CD4-positive, alpha-beta T cell treated with Interleukin-1 beta for 1 hour (primary cell): ENCODE measurements around the gene SLAMF7.

Source experiments
- DNase-seq, 2 donors: peaks; one replicate each; pipeline ENCODE4 v3.0.0-alpha.2; 2020 to 2022

Gene SLAMF7

DNA sequence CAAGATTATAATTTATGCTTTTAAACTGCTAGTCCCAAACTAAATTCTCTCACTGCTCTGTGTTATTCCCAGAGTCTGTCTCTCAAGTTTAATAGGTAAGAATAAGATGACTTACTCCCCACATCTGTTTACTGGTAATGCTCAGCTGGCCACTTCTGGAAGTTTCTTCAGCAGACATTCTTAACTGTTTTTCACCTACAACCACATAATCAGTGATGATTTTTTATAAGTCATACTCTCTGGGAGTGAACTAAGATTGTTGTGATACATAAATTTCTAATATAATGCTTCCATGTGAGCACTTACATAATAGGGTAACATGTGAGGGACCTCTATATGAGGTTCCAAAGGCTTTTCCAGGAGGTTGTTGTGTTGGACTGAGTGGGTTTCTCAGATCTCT, 8.7 kb downstream of the SLAMF7 start:
- no peak for DNase-seq

- no peak for DNase-seq
These were observed 9.3 kb downstream of the SLAMF7 start for GRCh38 chr1:160748181-160748877.

DNA sequence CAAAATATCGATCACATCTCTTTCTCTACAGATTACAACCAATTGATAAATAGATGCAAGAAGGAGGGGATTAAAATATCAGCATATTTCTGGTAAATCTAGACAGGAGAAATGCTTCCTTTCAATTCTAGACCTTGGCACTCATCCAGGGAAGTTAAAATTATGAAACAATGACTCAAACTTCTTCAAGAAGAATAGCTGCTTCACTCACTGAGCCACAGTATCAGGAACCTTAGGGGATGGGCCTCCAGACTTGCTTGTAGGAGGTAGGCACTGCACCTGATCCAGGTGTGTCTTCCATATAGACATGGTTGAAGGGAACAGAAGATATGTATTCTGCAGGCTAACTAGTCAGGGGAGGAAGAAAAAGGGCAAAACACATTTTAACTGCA, 9.8 kb downstream of the SLAMF7 start:
- no peak for DNase-seq

- no peak for DNase-seq
These were observed 11.6 kb downstream of the SLAMF7 start for GRCh38 chr1:160750608-160751007.

GRCh38 chr1:160752406-160752805, 13.4 kb downstream of the SLAMF7 start:
- no peak for DNase-seq

GRCh38 chr1:160752924-160753323, 13.9 kb downstream of the SLAMF7 start:
- DNase-seq, result no peak

- DNase-seq, result no peak
These were observed 14.5 kb downstream of the SLAMF7 start for GRCh38 chr1:160753594-160753993.

DNA sequence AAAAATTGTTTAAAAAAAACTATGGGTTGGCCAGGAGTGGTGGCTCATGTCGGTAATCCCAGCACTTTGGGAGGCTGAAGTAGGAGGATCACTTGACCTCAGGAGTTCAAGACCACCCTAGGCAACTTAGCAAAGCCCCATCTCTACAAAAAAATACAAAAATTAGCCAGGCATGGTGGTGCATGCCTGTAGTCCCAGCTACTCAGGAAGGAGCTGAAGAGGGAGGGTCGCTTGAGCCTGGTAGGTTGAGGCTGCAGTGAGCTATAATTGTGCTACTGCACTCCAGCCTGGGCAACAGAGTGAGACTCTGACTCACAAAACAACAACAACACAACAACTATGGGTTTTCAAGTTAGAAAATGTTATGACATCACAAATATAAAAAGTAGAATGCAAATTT, 16.4 kb downstream of the SLAMF7 start:
- no peak for DNase-seq

DNA sequence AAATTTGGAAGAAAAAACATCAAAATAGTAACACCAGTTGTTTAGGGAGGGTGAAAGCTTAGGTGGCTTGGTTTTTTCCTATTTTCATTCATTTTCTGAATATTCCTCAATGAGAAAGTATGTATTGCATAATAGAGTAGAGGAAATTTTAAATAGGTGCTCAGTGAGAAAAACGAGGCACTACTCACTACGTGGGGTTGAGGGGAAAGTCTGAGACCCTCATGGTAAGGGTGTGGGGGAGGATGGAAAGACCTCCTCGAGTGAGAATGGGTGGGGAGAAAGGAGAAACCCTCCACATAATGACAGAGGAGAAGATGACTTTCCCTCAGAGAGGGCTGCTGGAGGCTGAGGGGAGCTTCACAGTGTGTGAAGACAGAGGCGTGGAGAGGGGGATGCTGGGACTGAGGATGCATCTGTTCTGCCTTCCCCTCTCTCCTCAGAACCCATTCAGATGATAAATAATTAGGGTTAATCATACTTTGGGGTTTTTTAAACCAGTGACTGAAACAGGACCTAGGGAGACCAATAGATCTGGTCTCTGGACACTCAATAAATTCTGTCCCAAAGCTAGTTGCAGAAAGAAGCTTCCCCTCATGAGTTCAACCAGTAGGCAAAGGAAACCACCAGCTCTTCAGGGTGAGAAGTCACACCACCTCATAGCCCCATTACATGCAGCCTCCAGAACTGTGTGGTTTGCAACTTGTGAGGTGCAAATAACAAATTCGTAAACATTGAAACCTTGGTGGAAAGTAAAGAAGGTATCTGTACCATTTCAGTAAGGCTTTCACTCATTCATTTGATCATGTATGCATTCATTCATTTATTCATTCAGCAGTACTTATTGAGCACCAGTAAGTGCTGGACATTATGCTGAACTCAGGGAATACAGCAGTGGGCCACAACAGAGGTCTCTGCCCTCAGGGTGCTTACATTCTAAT, 17.1 kb downstream of the SLAMF7 start:
- DNase-seq, result peak; percentile 32 to 61

- DNase-seq, result no peak
These were observed 17.8 kb downstream of the SLAMF7 start for GRCh38 chr1:160756849-160757201.

DNA sequence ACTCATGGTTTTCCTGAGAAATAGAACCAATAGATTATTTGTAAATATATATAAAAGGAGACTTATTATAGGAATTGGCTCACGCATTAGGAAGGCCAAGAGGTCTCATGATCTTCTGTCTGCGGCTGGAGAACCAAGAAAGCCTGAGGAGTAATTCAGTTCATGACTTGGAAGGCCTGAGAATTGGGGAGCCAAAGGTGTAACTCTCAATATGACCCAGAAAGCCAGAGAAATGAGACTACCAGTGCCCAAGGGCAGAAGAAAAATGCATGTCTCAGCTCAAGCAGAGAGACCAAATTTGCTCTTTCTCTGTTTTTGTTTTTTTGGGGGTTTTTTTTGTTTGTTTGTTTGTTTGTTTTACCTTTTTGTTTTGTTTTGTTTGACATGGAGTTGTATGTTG, 19.5 kb downstream of the SLAMF7 start:
- no peak for DNase-seq

GRCh38 chr1:160759740-160760139, 20.7 kb downstream of the SLAMF7 start:
- no peak for DNase-seq

GRCh38 chr1:160761046-160761445, 22.0 kb downstream of the SLAMF7 start:
- DNase-seq, result no peak

DNA sequence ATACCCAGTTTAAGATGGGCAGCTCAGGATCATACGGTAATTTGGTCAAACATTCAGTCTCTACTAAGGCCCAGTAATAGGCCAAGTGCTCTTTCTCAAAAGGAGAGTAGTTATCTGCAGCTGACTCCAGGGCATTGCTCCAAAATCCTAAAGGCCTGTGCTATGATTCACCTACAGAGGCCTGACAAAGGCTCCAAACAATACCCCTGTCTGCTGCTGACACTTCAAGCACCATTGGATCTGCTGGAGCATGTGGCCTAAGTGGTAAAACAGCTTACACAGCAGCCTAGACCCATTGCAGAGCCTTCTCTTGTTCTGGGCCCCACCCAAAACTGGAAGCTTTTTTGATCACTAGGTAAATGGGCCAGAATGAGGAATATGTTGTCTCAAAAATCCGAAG, 22.8 kb downstream of the SLAMF7 start:
- no peak for DNase-seq

- no peak for DNase-seq
These were observed 24.9 kb downstream of the SLAMF7 start for GRCh38 chr1:160763993-160764392.

DNA sequence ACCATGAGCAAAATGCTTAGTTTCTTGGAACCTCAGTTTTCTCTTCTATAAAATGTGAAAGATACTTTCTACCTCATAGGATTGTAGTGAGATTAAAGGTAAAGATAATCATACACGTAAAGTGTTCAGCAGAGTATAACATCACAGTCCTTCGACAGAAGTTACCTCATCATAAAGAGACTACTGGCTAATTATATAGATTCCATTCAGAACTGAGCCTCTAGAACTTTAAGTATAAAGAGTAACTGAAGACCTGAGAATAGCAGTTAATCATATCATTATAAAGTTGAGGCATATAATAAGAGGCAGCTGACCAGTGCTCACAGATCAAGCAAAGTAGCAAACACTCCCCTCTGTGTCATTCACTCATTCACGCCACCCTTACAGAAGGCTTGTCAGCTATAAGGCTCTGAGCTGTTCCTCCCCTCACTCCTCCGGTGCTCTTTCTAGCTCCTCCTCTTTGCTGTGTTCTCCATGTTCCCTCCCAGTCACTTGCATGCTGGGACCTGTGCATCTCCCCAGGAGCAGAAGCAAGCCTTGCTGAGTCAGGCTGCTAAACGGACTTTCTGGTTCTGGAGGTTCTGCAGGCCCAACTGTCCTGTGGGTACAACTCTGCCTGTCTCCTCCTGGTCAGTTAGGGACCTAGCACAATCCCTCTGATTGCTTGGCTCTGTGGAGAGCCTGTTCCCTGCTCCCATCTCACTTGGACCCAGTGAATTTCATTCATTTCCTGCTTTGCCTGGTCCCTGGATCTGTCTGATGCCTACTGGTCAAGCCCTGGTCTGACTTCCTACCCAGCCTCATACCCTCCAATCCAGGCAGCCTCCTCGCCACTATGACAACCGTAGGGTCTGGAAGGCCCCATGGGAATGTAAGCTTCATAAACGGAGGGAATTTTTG, 28.6 kb downstream of the SLAMF7 start:
- DNase-seq, result peak; percentile 17 to 37

DNA sequence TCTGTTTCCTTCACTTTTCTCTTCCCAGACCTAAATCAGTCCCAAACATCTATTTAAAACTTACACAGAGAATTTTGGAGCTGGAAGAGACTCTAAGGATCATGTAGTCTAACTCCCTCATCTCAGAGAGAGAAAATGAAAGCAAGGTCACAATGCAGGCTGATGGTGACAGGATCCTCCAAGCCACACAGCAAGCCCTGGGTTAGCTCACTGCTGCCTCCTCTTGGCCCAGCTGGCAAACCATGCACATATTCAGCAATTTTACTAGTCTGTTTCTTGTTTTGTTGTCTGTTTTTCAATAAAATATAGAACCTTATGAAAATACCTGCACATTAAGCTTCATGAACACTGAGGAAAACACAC, 29.2 kb downstream of the SLAMF7 start:
- peak; percentile 87 to 89 for DNase-seq

- no peak for DNase-seq
These were observed 33.3 kb downstream of the SLAMF7 start for GRCh38 chr1:160772331-160772730.

- no peak for DNase-seq
These were observed 34.0 kb downstream of the SLAMF7 start for GRCh38 chr1:160773093-160773492.

DNA sequence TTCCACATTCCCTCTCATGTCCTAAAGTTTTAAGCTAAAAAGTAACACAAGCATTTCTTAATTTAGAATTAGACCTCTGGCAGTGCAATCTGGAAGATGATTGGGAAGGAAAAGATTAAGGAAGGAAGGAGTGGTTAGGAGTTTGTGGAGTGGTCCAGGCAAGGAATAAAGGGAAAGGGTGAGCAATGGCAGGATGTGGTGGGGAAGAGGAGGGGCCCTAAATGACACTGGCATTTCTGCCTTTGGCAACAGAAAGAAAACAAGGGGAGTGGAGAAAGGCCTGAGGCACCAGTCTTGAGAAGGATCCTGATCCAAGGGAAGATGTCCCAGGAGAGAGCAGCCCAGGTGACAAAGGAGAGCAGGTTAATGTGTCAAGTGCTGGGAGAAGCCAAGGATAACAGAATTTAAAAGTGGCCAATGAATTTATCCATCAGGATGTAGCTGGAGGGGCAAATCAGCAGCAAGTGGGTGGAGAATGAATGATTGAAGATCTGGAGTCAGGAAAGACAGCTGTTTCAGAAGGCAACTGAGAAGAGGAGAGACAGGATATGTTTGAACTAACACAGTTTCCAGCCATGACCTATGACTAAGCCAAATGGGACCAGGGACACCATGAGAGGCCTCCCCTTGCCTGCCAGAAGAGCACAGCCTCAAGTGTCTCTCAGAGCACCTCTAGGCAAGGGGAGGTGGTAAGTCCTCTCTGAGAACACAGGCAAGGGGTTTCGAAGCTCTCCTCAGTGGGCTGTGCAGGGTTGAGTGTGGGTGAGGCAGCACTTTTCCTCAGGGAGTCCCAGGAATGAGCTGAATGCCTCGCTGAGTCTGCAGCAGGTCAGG, 36.1 kb downstream of the SLAMF7 start:
- DNase-seq, result no peak

DNA sequence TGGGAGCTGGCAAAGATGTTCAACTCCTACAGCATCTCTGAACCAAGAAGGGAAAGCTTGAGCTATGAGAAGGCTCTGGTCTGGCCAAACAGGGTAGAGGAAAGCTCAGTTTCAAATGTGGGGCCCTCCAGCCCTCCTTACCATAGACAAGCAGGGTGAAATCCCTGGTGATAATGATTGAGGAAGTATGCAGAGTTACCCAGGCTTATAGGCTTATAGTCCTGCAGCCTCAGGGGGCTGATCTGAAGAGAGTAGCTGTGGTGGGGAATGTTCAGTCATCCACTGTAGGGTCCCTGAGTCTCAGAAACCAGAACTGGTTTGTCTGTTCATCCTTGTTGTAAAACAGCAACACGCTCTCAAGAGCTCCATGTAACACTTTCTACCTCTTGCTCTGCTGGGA, 37.1 kb downstream of the SLAMF7 start:
- DNase-seq, result no peak

DNA sequence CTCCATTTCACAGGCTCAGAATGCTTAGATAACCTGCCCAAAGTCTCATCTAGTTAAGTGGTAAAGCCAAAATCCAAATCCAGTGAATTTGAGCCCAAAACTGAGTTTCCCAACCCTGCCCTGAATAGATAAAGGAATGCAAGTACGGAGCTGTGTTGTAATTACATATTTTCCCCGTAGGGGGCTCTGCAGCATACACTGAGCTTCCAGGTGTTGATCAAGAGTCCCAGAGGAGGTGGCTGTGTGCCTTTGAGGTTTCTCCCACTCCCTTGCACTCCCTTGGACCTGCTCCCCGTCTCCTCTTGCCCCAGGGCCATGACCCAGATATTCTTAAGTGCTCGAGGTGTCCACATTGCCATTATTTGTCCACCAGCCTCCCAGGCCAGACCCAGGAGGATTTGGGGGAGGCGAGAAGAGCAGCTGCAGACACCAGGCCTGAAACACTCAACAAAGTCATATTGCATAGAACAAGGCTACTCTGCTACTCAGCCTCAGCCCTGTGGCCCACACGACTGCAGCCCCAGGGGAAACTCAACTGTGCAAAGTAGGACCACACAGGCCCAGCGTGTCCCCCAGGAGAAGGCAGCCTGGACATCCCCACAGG, 38.5 kb downstream of the SLAMF7 start:
- DNase-seq, result peak; percentile 52 to 75
